ENCODE measurements around the gene CYSTM1. TPM values are rescaled to one million over a fixed set of nuclear protein-coding genes. Genes with fewer than 3 reads are reported as not detected.

The CYSTM1 gene
- total RNA-seq, 1 donor from 2014 or later: 17.2 TPM

- Mint-ChIP-seq H3K4me3 (peak overlapping the region; percentile 78), H3K27me3 (ENCODE audit: insufficient read depth) (peaks cover 19% of the 10 kb centered on the region), H3K9me3 (no peaks in the 10 kb centered on the region), H3K4me1 (ENCODE audit: low read depth) (peaks cover 18% of the 10 kb centered on the region), H3K36me3 (ENCODE audit: low read depth) (no peaks in the 10 kb centered on the region), H3K27ac (peak overlapping the region; percentile 54)
- intact Hi-C loops (cut with micrococcal nuclease): loop anchor here (2.0 to 5.0 kb wide), 4 partner anchors 59 to 1463 kb away; partner anchors contain the start of genes HDAC3, IK, NDUFA2 and PURA
- no peak for DNase-seq (ENCODE audit: low spot score)
Observed at GRCh38 chr5:140174014-140174413, 974 bp upstream of the CYSTM1 start.

GRCh38 chr5:140175367-140176030 lies 511 bp downstream of the CYSTM1 start:
- intact Hi-C loops (cut with micrococcal nuclease): loop anchor here (1.0 to 5.0 kb wide), 12 partner anchors 18 to 537 kb away; partner anchors contain the start of genes ANKHD1, APBB3, HARS1 and HARS2
- Mint-ChIP-seq H3K9me3 (no peaks in the 10 kb centered on the region), H3K27me3 (ENCODE audit: insufficient read depth) (peaks cover 19% of the 10 kb centered on the region), H3K4me1 (ENCODE audit: low read depth) (peaks cover 18% of the 10 kb centered on the region), H3K27ac (peak overlapping the region; percentile 92), H3K36me3 (ENCODE audit: low read depth) (no peaks in the 10 kb centered on the region), H3K4me3 (peak overlapping the region; percentile 94)
- DNase-seq (ENCODE audit: low spot score): peak; percentile 53

- H3K9me3 Mint-ChIP-seq: no peaks in the 10 kb centered on the region
- peaks cover 19% of the 10 kb centered on the region for H3K27me3 Mint-ChIP-seq (ENCODE audit: insufficient read depth)
- H3K4me1 Mint-ChIP-seq (ENCODE audit: low read depth): peaks cover 22% of the 10 kb centered on the region
- DNase-seq (ENCODE audit: low spot score): no peak
- no peaks in the 10 kb centered on the region for H3K36me3 Mint-ChIP-seq (ENCODE audit: low read depth)
- intact Hi-C loops (cut with micrococcal nuclease): loop anchor here (5.0 kb wide), 3 partner anchors 46 to 536 kb away; partner anchors contain the start of gene HBEGF
- peak overlapping the region; percentile 92 for H3K27ac Mint-ChIP-seq
- H3K4me3 Mint-ChIP-seq: peak overlapping the region; percentile 85
Observed at GRCh38 chr5:140176031-140176387, 1.0 kb downstream of the CYSTM1 start.

- peaks cover 10% of the 10 kb centered on the region for H3K27me3 Mint-ChIP-seq (ENCODE audit: insufficient read depth)
- H3K36me3 Mint-ChIP-seq (ENCODE audit: low read depth): no peaks in the 10 kb centered on the region
- no peaks in the 10 kb centered on the region for H3K9me3 Mint-ChIP-seq
- intact Hi-C loops (cut with micrococcal nuclease): loop anchor here (5.0 kb wide), 3 partner anchors 44 to 534 kb away; partner anchors contain the start of gene HBEGF
- peaks cover 26% of the 10 kb centered on the region for H3K4me1 Mint-ChIP-seq (ENCODE audit: low read depth)
- no peak overlapping the region for H3K27ac Mint-ChIP-seq
- no peak overlapping the region for H3K4me3 Mint-ChIP-seq
- DNase-seq (ENCODE audit: low spot score): no peak
Observed at GRCh38 chr5:140178086-140178410, 3.1 kb downstream of the CYSTM1 start.

GRCh38 chr5:140178482-140179116 lies 3.6 kb downstream of the CYSTM1 start:
- Mint-ChIP-seq H3K27me3 (ENCODE audit: insufficient read depth) (peaks cover 6% of the 10 kb centered on the region), H3K9me3 (no peaks in the 10 kb centered on the region), H3K4me3 (no peak overlapping the region), H3K36me3 (ENCODE audit: low read depth) (no peaks in the 10 kb centered on the region), H3K4me1 (ENCODE audit: low read depth) (peaks cover 26% of the 10 kb centered on the region), H3K27ac (no peak overlapping the region)
- intact Hi-C loops (cut with micrococcal nuclease): loop anchor here (5.0 kb wide), 3 partner anchors 44 to 534 kb away; partner anchors contain the start of gene HBEGF
- DNase-seq (ENCODE audit: low spot score): no peak

GRCh38 chr5:140181002-140181483 lies 6.1 kb downstream of the CYSTM1 start:
- H3K36me3 Mint-ChIP-seq (ENCODE audit: low read depth): no peaks in the 10 kb centered on the region
- H3K27ac Mint-ChIP-seq: no peak overlapping the region
- no peaks in the 10 kb centered on the region for H3K27me3 Mint-ChIP-seq (ENCODE audit: insufficient read depth)
- H3K4me1 Mint-ChIP-seq (ENCODE audit: low read depth): peaks cover 10% of the 10 kb centered on the region
- H3K4me3 Mint-ChIP-seq: no peak overlapping the region
- no peak for DNase-seq (ENCODE audit: low spot score)
- intact Hi-C loops (cut with micrococcal nuclease): no loop called here
- H3K9me3 Mint-ChIP-seq: no peaks in the 10 kb centered on the region

GRCh38 chr5:140181525-140181924 lies 6.5 kb downstream of the CYSTM1 start:
- no peak for DNase-seq (ENCODE audit: low spot score)
- no peaks in the 10 kb centered on the region for H3K9me3 Mint-ChIP-seq
- H3K27ac Mint-ChIP-seq: no peak overlapping the region
- intact Hi-C loops (cut with micrococcal nuclease): no loop called here
- peaks cover 8% of the 10 kb centered on the region for H3K4me1 Mint-ChIP-seq (ENCODE audit: low read depth)
- no peaks in the 10 kb centered on the region for H3K36me3 Mint-ChIP-seq (ENCODE audit: low read depth)
- H3K4me3 Mint-ChIP-seq: no peak overlapping the region
- H3K27me3 Mint-ChIP-seq (ENCODE audit: insufficient read depth): no peaks in the 10 kb centered on the region

GRCh38 chr5:140182075-140182711 lies 7.2 kb downstream of the CYSTM1 start:
- intact Hi-C loops (cut with micrococcal nuclease): no loop called here
- DNase-seq (ENCODE audit: low spot score): no peak
- Mint-ChIP-seq H3K4me1 (ENCODE audit: low read depth) (peaks cover 8% of the 10 kb centered on the region), H3K27ac (no peak overlapping the region), H3K27me3 (ENCODE audit: insufficient read depth) (no peaks in the 10 kb centered on the region), H3K9me3 (no peaks in the 10 kb centered on the region), H3K4me3 (no peak overlapping the region), H3K36me3 (ENCODE audit: low read depth) (no peaks in the 10 kb centered on the region)

- H3K27ac Mint-ChIP-seq: no peak overlapping the region
- H3K36me3 Mint-ChIP-seq (ENCODE audit: low read depth): no peaks in the 10 kb centered on the region
- peaks cover 8% of the 10 kb centered on the region for H3K4me1 Mint-ChIP-seq (ENCODE audit: low read depth)
- H3K9me3 Mint-ChIP-seq: no peaks in the 10 kb centered on the region
- no peak overlapping the region for H3K4me3 Mint-ChIP-seq
- intact Hi-C loops (cut with micrococcal nuclease): no loop called here
- peaks cover 1% of the 10 kb centered on the region for H3K27me3 Mint-ChIP-seq (ENCODE audit: insufficient read depth)
- DNase-seq (ENCODE audit: low spot score): no peak
Observed at GRCh38 chr5:140182803-140183367, 7.9 kb downstream of the CYSTM1 start.

- no peaks in the 10 kb centered on the region for H3K36me3 Mint-ChIP-seq (ENCODE audit: low read depth)
- H3K4me1 Mint-ChIP-seq (ENCODE audit: low read depth): peaks cover 8% of the 10 kb centered on the region
- no peak overlapping the region for H3K27ac Mint-ChIP-seq
- DNase-seq (ENCODE audit: low spot score): no peak
- peaks cover 1% of the 10 kb centered on the region for H3K27me3 Mint-ChIP-seq (ENCODE audit: insufficient read depth)
- H3K4me3 Mint-ChIP-seq: no peak overlapping the region
- intact Hi-C loops (cut with micrococcal nuclease): no loop called here
- H3K9me3 Mint-ChIP-seq: no peaks in the 10 kb centered on the region
Observed at GRCh38 chr5:140185409-140185808, 10.4 kb downstream of the CYSTM1 start.

- H3K27ac Mint-ChIP-seq: no peak overlapping the region
- H3K4me3 Mint-ChIP-seq: no peak overlapping the region
- H3K36me3 Mint-ChIP-seq (ENCODE audit: low read depth): no peaks in the 10 kb centered on the region
- intact Hi-C loops (cut with micrococcal nuclease): no loop called here
- DNase-seq (ENCODE audit: low spot score): no peak
- no peaks in the 10 kb centered on the region for H3K9me3 Mint-ChIP-seq
- H3K4me1 Mint-ChIP-seq (ENCODE audit: low read depth): peaks cover 1% of the 10 kb centered on the region
- peaks cover 4% of the 10 kb centered on the region for H3K27me3 Mint-ChIP-seq (ENCODE audit: insufficient read depth)
Observed at GRCh38 chr5:140186267-140186671, 11.3 kb downstream of the CYSTM1 start.

- Mint-ChIP-seq H3K27ac (no peak overlapping the region), H3K4me3 (no peak overlapping the region), H3K4me1 (ENCODE audit: low read depth) (no peaks in the 10 kb centered on the region), H3K9me3 (no peaks in the 10 kb centered on the region), H3K36me3 (ENCODE audit: low read depth) (no peaks in the 10 kb centered on the region), H3K27me3 (ENCODE audit: insufficient read depth) (peaks cover 6% of the 10 kb centered on the region)
- DNase-seq (ENCODE audit: low spot score): no peak
- intact Hi-C loops (cut with micrococcal nuclease): no loop called here
Observed at GRCh38 chr5:140189253-140189652, 14.3 kb downstream of the CYSTM1 start.
